ENCODE data around the gene KRTAP5-2. TPM values are rescaled to one million over a fixed set of nuclear protein-coding genes. Genes with fewer than 3 reads are reported as not detected.

Gene KRTAP5-2
- total RNA-seq, 1 donor from 2014 or later: not detected

- no peak overlapping the region for H3K4me3 Mint-ChIP-seq
- H3K27me3 Mint-ChIP-seq (ENCODE audit: low read depth): peaks cover 21% of the 10 kb centered on the region
- H3K4me1 Mint-ChIP-seq: peaks cover 8% of the 10 kb centered on the region
- no peak overlapping the region for H3K27ac Mint-ChIP-seq
- no peak for DNase-seq (ENCODE audit: low spot score in 2 of 2, unreplicated experiment in 2 of 2)
- no peak for TF ChIP-seq CTCF (IDR thresholded peaks at IDR 0.05; ENCODE audit: unreplicated experiment)
- no peaks in the 10 kb centered on the region for H3K9me3 Mint-ChIP-seq
- H3K36me3 Mint-ChIP-seq: no peaks in the 10 kb centered on the region
Measured at GRCh38 chr11:1556278-1556902, 41.7 kb downstream of the KRTAP5-2 start.

GRCh38 chr11:1555713-1556153 lies 42.4 kb downstream of the KRTAP5-2 start:
- Mint-ChIP-seq H3K27me3 (ENCODE audit: low read depth) (peaks cover 21% of the 10 kb centered on the region), H3K4me3 (no peak overlapping the region), H3K36me3 (no peaks in the 10 kb centered on the region), H3K9me3 (no peaks in the 10 kb centered on the region), H3K27ac (no peak overlapping the region), H3K4me1 (peaks cover 8% of the 10 kb centered on the region)
- TF ChIP-seq CTCF (IDR thresholded peaks at IDR 0.05; ENCODE audit: unreplicated experiment): no peak
- no peak for DNase-seq (ENCODE audit: low spot score in 2 of 2, unreplicated experiment in 2 of 2)

GRCh38 chr11:1554981-1555712 lies 42.9 kb downstream of the KRTAP5-2 start:
- TF ChIP-seq CTCF (IDR thresholded peaks at IDR 0.05; ENCODE audit: unreplicated experiment): no peak
- peaks cover 24% of the 10 kb centered on the region for H3K27me3 Mint-ChIP-seq (ENCODE audit: low read depth)
- no peaks in the 10 kb centered on the region for H3K9me3 Mint-ChIP-seq
- no peak for DNase-seq (ENCODE audit: low spot score in 2 of 2, unreplicated experiment in 2 of 2)
- H3K4me3 Mint-ChIP-seq: no peak overlapping the region
- H3K4me1 Mint-ChIP-seq: peaks cover 8% of the 10 kb centered on the region
- no peak overlapping the region for H3K27ac Mint-ChIP-seq
- H3K36me3 Mint-ChIP-seq: no peaks in the 10 kb centered on the region

- Mint-ChIP-seq H3K4me1 (peaks cover 8% of the 10 kb centered on the region), H3K4me3 (no peak overlapping the region), H3K27me3 (ENCODE audit: low read depth) (peaks cover 35% of the 10 kb centered on the region), H3K27ac (no peak overlapping the region), H3K36me3 (no peaks in the 10 kb centered on the region), H3K9me3 (no peaks in the 10 kb centered on the region)
- TF ChIP-seq CTCF (IDR thresholded peaks at IDR 0.05; ENCODE audit: unreplicated experiment): no peak
- no peak for DNase-seq (ENCODE audit: low spot score in 2 of 2, unreplicated experiment in 2 of 2)
Measured at GRCh38 chr11:1553808-1554594, 44.1 kb downstream of the KRTAP5-2 start.

GRCh38 chr11:1549338-1550330 lies 48.5 kb downstream of the KRTAP5-2 start:
- H3K27me3 Mint-ChIP-seq (ENCODE audit: low read depth): peaks cover 69% of the 10 kb centered on the region

More at GRCh38 chr11:1549338-1550330, 48.5 kb downstream of the KRTAP5-2 start:
- Mint-ChIP-seq H3K4me1 (peaks cover 5% of the 10 kb centered on the region), H3K36me3 (no peaks in the 10 kb centered on the region), H3K4me3 (no peak overlapping the region), H3K9me3 (no peaks in the 10 kb centered on the region), H3K27ac (no peak overlapping the region)
- no peak for DNase-seq (ENCODE audit: low spot score in 2 of 2, unreplicated experiment in 2 of 2)
- TF ChIP-seq CTCF (IDR thresholded peaks at IDR 0.05; ENCODE audit: unreplicated experiment): no peak

Data from mesothelial cell of epicardium (in vitro differentiated cells).